ACC112 (cell line): ENCODE measurements around the gene PRMT5.

ENCODE experiments used
- H2AFZ ChIP-seq: fragments of 200-600 bp; sonication (generic); one replicate; pipeline ENCODE4 v1.6.0; 2017; ENCODE audit warnings: antibody characterized with exemption, low read length; ENCODE audit not compliant: unreplicated experiment
- H3K27ac ChIP-seq: fragments of 200-600 bp; sonication (generic); 2 replicates; pipeline ENCODE4 v1.5.1; 2014; ENCODE audit warnings: low read depth, mild to moderate bottlenecking, antibody characterized with exemption, low read length, moderate library complexity
- H3K27me3 ChIP-seq: fragments of 200-600 bp; sonication (generic); 2 replicates; pipeline ENCODE4 v1.6.1; 2014; ENCODE audit warnings: mild to moderate bottlenecking, antibody characterized with exemption, low read length, moderate library complexity, mixed read lengths; ENCODE audit not compliant: insufficient read depth
- H3K36me3 ChIP-seq: fragments of 200-600 bp; sonication (generic); 2 replicates; pipeline ENCODE4 v1.6.1; 2016; ENCODE audit warnings: mild to moderate bottlenecking, antibody characterized with exemption, low read length, moderate library complexity, mixed read lengths; ENCODE audit not compliant: insufficient read depth
- H3K4me1 ChIP-seq: fragments of 200-600 bp; sonication (generic); one replicate; pipeline ENCODE4 v1.6.1; 2016; ENCODE audit warnings: low read length, mixed read lengths; ENCODE audit not compliant: insufficient read depth, unreplicated experiment, control insufficient read depth
- H3K4me3 ChIP-seq: fragments of 200-600 bp; sonication (generic); 2 replicates; pipeline ENCODE4 v1.5.1; 2014; ENCODE audit warnings: mild to moderate bottlenecking, low read depth, low read length
- H3K79me2 ChIP-seq: fragments of 200-600 bp; sonication (generic); one replicate; pipeline ENCODE4 v1.6.0; 2016; ENCODE audit warnings: low read length; ENCODE audit not compliant: control insufficient read depth, unreplicated experiment, insufficient read depth

Gene PRMT5

DNA sequence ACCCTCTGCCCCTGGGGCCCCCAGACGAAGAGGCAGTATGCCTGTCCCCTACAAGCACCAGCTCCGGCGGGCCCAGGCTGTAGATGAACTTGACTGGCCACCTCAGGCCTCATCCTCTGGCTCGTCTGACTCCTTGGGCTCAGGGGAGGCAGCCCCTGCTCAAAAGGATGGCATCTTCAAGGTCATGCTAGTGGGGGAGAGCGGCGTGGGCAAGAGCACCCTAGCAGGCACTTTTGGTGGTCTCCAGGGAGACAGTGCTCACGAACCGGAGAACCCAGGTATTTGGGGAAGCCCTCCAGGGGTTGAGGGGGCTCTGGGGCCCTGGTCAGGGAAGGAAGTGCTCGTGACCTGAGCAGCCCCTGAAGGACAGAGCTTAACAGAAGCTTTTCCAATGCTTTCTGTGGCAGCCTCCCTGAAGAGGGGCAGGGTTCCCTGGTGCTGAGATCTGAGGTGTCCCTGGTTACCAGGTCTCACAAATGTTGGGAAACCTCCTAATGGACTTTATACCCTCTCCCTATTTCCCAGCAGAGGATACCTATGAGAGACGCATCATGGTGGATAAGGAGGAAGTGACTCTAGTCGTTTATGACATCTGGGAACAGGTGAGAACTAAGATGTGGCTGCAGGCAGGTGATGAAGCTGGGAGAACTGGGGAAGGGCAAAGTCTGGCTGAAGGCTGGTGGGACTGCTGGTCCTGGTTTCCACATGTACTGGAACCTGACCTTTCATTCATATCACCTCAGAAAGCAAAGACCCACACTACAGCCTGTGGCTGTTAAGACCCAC is 44.2 kb downstream of the PRMT5 start:
- peaks cover 16% of the 10 kb centered on the region for H3K4me1 ChIP-seq
- no peaks in the 10 kb centered on the region for H3K27me3 ChIP-seq
- no peak overlapping the region for H2AFZ ChIP-seq
- H3K27ac ChIP-seq = no peak overlapping the region
- no peaks in the 10 kb centered on the region for H3K79me2 ChIP-seq
- no peaks in the 10 kb centered on the region for H3K36me3 ChIP-seq
- H3K4me3 ChIP-seq = no peak overlapping the region

DNA sequence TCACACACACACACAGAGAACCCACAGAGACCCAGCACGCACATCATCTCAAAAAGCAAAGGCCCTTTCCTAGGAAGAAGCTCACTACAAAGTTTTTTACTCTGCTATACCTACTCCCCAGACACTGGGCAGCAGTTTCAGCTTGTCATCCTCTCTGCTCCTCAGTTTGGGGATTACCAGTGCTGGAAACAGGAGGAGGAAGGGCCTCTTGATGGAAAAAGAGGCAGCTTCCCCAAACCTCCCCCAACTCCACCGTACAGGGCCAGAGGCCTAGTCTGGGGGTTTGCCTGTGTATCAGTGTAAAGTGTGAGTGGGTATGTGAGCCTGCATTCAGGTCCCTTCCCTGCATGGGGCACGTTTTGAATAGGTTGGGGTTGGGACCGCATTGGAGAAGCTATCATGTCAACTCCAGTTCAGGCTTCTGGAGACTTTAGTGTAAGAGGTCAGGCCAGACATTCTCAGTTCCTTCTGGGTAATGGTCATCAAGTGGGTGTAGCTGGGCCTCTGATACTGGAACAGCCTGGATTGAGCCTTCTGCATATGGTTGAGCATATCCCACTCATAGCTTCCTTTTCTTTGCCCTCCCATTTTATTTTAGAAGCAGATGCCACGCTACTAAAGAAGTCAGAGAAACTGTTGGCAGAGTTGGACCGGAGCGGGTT is 45.0 kb downstream of the PRMT5 start:
- Histone ChIP-seq H3K4me1 (peaks cover 16% of the 10 kb centered on the region), H2AFZ (no peak overlapping the region), H3K36me3 (no peaks in the 10 kb centered on the region), H3K27me3 (no peaks in the 10 kb centered on the region), H3K4me3 (no peak overlapping the region), H3K27ac (no peak overlapping the region), H3K79me2 (no peaks in the 10 kb centered on the region)

DNA sequence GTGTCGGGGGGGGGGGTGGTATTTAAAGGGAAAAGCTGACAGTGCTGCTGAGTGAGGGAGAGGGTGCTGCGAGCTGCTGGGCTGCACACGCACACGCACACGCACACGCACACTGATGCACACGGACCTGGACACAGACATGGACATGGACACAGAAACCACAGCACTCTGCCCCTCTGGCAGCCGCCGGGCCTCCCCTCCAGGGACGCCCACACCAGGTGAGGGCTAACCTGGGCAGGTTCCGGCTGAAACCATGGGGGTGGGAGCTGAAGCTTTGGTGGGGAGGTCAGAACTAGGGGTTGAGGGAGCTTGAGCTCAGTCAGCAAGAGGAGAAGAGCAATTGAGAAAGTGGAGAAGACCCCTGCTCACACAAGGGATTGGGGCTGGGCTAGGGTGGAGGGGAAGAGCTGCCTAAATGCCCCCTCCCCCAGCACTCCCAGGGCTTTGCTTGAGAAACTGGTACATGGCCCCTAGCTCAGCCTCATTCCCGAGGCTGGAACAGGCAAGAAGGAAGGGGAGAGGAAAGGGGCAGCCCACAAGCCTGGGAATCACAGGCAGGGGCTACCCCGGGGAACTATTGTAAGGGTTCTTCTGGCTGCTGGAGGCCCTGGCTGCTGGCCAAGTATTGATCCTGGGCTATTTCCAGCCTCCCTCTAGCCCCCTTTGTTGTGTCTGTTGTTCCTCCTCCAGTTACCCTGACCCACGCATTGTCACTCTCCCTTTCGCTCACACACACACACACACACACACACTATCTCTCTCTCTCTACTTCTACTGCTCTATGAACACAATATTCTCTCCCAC is 45.8 kb downstream of the PRMT5 start, which contains the start of gene REM2:
Gene REM2 (plus strand): TSS at position 50 of the 804 bp plus-strand sequence. CDS start 66 bp downstream, at position 116.
- Histone ChIP-seq H3K79me2 (no peaks in the 10 kb centered on the region), H3K4me3 (no peak within 1 kb of the TSS), H3K4me1 (peaks cover 16% of the 10 kb centered on the region)

DNA sequence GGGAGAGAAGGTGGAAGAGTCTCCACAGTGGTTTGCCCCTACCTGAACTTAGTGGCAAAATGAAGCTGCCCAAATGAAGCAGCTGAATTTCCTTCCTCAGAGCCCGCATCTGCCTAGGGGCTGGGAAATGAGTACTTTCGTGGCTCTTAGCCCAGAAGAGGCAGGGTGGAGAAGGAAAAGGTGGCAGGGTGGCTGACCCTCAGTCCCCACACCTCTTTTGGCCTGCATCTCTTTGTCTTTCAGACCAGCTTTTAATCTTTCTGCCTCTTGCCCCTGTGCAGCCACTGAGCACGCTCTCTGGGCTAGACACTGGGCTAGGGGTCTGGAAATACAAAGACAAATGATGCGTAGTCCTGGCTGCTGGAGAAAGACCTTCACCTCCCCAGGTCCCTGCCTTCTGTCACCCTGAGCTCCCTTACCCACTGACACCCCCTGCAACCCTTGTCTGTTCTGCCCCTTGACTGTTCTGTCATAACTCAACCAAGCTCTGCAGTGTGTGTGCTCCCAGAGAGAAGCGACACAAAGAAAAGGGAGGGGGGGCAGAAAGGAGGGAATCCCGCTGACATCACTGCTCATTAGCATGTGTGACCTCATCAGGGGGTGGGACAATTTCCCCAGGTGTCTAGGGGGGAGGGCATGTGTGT is 46.5 kb downstream of the PRMT5 start:
- Histone ChIP-seq H3K79me2 (no peaks in the 10 kb centered on the region), H3K4me3 (no peak overlapping the region), H3K36me3 (peaks cover 2% of the 10 kb centered on the region; the same call in 1 of the 2 replicates), H3K27ac (no peak overlapping the region), H3K4me1 (peaks cover 9% of the 10 kb centered on the region), H3K27me3 (no peaks in the 10 kb centered on the region), H2AFZ (no peak overlapping the region)

More for the DNA sequence above, 45.8 kb downstream of the PRMT5 start, which contains the start of gene REM2:
- Histone ChIP-seq H3K27ac (no peak within 1 kb of the TSS), H3K36me3 (peaks cover 1% of the 10 kb centered on the region; the same call in 1 of the 2 replicates), H2AFZ (no peak within 1 kb of the TSS), H3K27me3 (no peaks in the 10 kb centered on the region)

DNA sequence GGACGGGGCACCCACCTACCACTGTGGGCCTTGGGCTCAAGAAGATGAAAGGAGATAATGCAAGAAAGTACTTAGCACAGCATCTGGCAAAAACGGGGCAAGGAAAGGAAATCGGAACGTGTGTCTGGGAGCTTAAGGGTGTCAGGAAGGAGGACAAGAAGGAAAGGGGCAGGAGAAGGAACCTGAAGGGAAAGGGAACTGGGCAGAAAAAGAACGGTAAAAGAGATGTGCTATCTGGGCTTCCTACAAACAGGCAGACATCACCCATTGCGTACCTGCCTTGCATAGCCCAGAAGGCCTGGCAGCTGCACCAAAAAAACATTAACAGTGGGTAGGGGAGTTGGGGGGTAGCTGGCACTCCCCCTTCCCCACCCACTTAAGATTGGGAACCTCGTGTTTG is 47.1 kb downstream of the PRMT5 start:
- no peak overlapping the region for H3K27ac ChIP-seq
- H3K27me3 ChIP-seq = no peaks in the 10 kb centered on the region
- peaks cover 9% of the 10 kb centered on the region for H3K4me1 ChIP-seq
- no peak overlapping the region for H2AFZ ChIP-seq
- H3K79me2 ChIP-seq = no peaks in the 10 kb centered on the region
- H3K36me3 ChIP-seq = peaks cover 2% of the 10 kb centered on the region; the same call in 1 of the 2 replicates
- no peak overlapping the region for H3K4me3 ChIP-seq

DNA sequence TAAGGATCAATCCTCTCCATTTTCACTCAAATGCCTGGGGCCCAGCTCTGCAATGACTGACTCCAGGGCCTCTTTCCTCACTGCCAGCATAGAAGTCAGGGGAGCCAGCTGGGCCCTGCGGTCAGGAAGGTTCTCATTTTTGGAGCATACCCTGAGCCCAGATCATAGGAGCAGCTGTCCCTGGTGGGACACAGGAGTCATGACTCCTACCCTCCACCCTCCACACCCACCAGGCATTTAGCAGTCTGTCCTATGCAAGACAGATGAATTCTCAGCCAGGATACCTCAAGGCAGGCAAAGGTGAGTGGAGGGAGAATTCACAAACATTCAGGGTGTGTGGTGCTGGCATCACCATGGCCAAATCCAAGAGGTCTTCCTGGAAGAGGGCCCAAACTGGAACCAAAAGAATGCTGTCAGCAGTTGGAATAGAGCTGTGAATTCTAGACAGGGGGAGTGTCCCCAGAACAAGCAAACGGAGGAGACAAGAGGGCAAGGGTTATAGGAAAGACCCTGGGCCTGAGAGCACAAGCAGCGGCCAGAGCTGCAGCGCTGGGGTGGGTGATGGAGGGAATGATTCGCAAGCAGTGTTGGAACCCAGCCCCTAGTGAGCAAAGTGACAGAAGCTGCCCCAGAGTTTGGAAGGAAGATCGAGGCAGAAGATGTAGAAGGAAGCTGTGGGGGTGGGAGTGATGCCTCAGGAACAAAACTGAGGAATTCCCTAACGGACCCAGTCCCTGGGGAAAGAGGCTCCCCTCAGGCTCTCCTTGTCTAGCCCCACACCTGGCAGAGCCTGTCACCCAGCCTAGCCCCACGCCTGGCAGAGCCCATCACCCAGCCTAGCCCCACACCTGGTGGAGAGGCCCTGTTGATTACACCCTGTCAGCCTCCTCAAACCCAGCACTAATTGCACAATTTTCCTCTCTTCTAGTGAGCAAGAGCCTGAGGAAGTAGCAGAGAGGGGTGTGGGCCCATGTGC is 50.6 kb downstream of the PRMT5 start:
- Histone ChIP-seq H3K79me2 (peaks cover 8% of the 10 kb centered on the region), H2AFZ (no peak overlapping the region), H3K27me3 (no peaks in the 10 kb centered on the region), H3K4me3 (no peak overlapping the region), H3K36me3 (peaks cover 15% of the 10 kb centered on the region; the same call in 1 of the 2 replicates), H3K27ac (no peak overlapping the region), H3K4me1 (peaks cover 6% of the 10 kb centered on the region)

DNA sequence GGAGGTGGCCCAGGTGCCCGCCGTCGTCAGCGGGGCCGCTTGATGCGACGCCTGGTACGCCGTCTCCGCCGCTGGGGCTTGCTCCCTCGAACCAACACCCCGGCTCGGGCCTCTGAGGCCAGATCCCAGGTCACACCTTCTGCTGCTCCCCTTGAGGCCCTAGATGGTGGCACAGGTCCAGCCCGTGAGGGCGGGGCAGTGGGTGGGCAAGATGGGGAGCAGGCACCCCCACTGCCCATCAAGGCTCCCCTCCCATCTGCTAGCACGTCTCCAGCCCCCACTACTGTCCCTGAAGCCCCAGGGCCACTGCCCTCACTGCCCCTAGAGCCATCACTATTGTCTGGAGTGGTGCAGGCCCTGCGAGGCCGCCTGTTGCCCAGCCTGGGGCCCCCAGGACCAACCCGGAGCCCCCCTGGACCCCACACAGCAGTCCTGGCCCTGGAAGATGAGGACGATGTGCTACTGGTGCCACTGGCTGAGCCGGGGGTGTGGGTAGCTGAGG is 52.1 kb downstream of the PRMT5 start:
- Histone ChIP-seq H3K4me3 (no peak overlapping the region), H3K79me2 (peaks cover 16% of the 10 kb centered on the region), H3K27ac (no peak overlapping the region), H2AFZ (no peak overlapping the region), H3K27me3 (no peaks in the 10 kb centered on the region), H3K36me3 (peaks cover 15% of the 10 kb centered on the region; the same call in 1 of the 2 replicates), H3K4me1 (peaks cover 4% of the 10 kb centered on the region)

DNA sequence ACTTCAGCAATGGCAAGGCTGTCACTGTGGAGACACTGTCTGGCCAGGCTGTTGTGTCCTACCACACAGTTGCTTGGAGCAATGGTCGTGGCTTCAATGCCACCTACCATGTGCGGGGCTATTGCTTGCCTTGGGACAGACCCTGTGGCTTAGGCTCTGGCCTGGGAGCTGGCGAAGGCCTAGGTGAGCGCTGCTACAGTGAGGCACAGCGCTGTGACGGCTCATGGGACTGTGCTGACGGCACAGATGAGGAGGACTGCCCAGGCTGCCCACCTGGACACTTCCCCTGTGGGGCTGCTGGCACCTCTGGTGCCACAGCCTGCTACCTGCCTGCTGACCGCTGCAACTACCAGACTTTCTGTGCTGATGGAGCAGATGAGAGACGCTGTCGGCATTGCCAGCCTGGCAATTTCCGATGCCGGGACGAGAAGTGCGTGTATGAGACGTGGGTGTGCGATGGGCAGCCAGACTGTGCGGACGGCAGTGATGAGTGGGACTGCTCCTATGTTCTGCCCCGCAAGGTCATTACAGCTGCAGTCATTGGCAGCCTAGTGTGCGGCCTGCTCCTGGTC is 53.3 kb downstream of the PRMT5 start:
- peaks cover 15% of the 10 kb centered on the region; the same call in 1 of the 2 replicates for H3K36me3 ChIP-seq
- H3K27me3 ChIP-seq = no peaks in the 10 kb centered on the region
- H2AFZ ChIP-seq = no peak overlapping the region
- H3K27ac ChIP-seq = no peak overlapping the region
- no peak overlapping the region for H3K4me3 ChIP-seq
- peaks cover 5% of the 10 kb centered on the region for H3K4me1 ChIP-seq
- H3K79me2 ChIP-seq = peaks cover 16% of the 10 kb centered on the region
